ENCODE data around the gene KLHL21. TPM values are rescaled to one million over a fixed set of nuclear protein-coding genes. Genes with fewer than 3 reads are reported as not detected.

KLHL21 gene
- total and polyA plus RNA-seq, 10 of the 15 experiments (the other 5 are each of a cell fraction or from before 2014, with no cell fraction given): 0.76 to 12.2 (median 5.2) TPM

GRCh38 chr1:6603238-6603914 lies 707 bp upstream of the KLHL21 start (continued):
- 0 out of 2 replicates have a peak, but pooled peaks have one; percentile 2 for TF ChIP-seq SMARCA5 (IDR thresholded peaks at IDR 0.05)
- TF ChIP-seq ZBED1 (IDR thresholded peaks at IDR 0.05; ENCODE audit: borderline replicate concordance): no peak
- no peak for TF ChIP-seq CEBPB (IDR thresholded peaks at IDR 0.05; ENCODE audit: borderline replicate concordance in 1 of 2, low read depth in 2 of 2, low read length in 2 of 2)
- TF ChIP-seq POLR2AphosphoS5 (IDR thresholded peaks at IDR 0.05; ENCODE audit: low read length): 0 out of 2 replicates have a peak, but pooled peaks have one; percentile 46
- TF ChIP-seq SREBF2 (IDR thresholded peaks at IDR 0.05; ENCODE audit: low read length): no peak
- TF ChIP-seq HDGF (IDR thresholded peaks at IDR 0.05): no peak
- TF ChIP-seq BRCA1 (IDR thresholded peaks at IDR 0.05; ENCODE audit: low read depth, low read length): no peak
- TF ChIP-seq, protein P1, sequence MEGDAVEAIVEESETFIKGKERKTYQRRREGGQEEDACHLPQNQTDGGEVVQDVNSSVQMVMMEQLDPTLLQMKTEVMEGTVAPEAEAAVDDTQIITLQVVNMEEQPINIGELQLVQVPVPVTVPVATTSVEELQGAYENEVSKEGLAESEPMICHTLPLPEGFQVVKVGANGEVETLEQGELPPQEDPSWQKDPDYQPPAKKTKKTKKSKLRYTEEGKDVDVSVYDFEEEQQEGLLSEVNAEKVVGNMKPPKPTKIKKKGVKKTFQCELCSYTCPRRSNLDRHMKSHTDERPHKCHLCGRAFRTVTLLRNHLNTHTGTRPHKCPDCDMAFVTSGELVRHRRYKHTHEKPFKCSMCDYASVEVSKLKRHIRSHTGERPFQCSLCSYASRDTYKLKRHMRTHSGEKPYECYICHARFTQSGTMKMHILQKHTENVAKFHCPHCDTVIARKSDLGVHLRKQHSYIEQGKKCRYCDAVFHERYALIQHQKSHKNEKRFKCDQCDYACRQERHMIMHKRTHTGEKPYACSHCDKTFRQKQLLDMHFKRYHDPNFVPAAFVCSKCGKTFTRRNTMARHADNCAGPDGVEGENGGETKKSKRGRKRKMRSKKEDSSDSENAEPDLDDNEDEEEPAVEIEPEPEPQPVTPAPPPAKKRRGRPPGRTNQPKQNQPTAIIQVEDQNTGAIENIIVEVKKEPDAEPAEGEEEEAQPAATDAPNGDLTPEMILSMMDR (IDR thresholded peaks at IDR 0.05 in 2 of 3, conservative IDR thresholded peaks at IDR 0.05 in 1 of 3; ENCODE audit: control insufficient read depth in 2 of 3, extremely low read depth in 1 of 3, insufficient read depth in 1 of 3, low read depth in 3 of 3, low read length in 3 of 3): no peak
- no peak for TF ChIP-seq IRF3 (IDR thresholded peaks at IDR 0.05)
- no peak for TF ChIP-seq NR2C2 (IDR thresholded peaks at IDR 0.05; ENCODE audit: borderline replicate concordance, control insufficient read depth, insufficient read length, low read depth)
- TF ChIP-seq SUZ12 (IDR thresholded peaks at IDR 0.05; ENCODE audit: unreplicated experiment): no peak
- TF ChIP-seq IKZF2 (IDR thresholded peaks at IDR 0.05): no peak
- TF ChIP-seq ZNF207 (IDR thresholded peaks at IDR 0.05; ENCODE audit: borderline replicate concordance): 0 out of 2 replicates have a peak, but pooled peaks have one; percentile 48
- TF ChIP-seq SIX5 (IDR thresholded peaks at IDR 0.05; ENCODE audit: low read depth, low read length, severe bottlenecking): no peak
- no peak for TF ChIP-seq JUNB (IDR thresholded peaks at IDR 0.05)
- peak; percentile 36; the same call in 1 of the 2 replicates for TF ChIP-seq POLR2A (IDR thresholded peaks at IDR 0.05; ENCODE audit: low read depth, low read length)
- no peak for TF ChIP-seq WRNIP1 (IDR thresholded peaks at IDR 0.05; ENCODE audit: borderline replicate concordance, low read depth, low read length)
- no peak for TF ChIP-seq EED (IDR thresholded peaks at IDR 0.05; ENCODE audit: low read depth)
- TF ChIP-seq, protein P2, sequence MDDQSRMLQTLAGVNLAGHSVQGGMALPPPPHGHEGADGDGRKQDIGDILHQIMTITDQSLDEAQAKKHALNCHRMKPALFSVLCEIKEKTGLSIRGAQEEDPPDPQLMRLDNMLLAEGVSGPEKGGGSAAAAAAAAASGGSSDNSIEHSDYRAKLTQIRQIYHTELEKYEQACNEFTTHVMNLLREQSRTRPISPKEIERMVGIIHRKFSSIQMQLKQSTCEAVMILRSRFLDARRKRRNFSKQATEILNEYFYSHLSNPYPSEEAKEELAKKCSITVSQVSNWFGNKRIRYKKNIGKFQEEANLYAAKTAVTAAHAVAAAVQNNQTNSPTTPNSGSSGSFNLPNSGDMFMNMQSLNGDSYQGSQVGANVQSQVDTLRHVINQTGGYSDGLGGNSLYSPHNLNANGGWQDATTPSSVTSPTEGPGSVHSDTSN (IDR thresholded peaks at IDR 0.05; ENCODE audit: insufficient replicate concordance, low read depth, low read length): no peak
- TF ChIP-seq, protein P3, sequence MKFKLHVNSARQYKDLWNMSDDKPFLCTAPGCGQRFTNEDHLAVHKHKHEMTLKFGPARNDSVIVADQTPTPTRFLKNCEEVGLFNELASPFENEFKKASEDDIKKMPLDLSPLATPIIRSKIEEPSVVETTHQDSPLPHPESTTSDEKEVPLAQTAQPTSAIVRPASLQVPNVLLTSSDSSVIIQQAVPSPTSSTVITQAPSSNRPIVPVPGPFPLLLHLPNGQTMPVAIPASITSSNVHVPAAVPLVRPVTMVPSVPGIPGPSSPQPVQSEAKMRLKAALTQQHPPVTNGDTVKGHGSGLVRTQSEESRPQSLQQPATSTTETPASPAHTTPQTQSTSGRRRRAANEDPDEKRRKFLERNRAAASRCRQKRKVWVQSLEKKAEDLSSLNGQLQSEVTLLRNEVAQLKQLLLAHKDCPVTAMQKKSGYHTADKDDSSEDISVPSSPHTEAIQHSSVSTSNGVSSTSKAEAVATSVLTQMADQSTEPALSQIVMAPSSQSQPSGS (IDR thresholded peaks at IDR 0.05; ENCODE audit: low read length): no peak
- TF ChIP-seq EGR1 (IDR thresholded peaks at IDR 0.05; ENCODE audit: borderline replicate concordance in 1 of 2, low read depth in 2 of 2, low read length in 2 of 2): no peak
- no peak for TF ChIP-seq PAX8 (IDR thresholded peaks at IDR 0.05)
- TF ChIP-seq RELA (IDR thresholded peaks at IDR 0.05; ENCODE audit: borderline replicate concordance, partially characterized antibody): no peak
- TF ChIP-seq KLF5 (IDR thresholded peaks at IDR 0.05; ENCODE audit: partially characterized antibody): no peak
- TF ChIP-seq ZSCAN29 (IDR thresholded peaks at IDR 0.05): no peak
- TF ChIP-seq ZNF274 (IDR thresholded peaks at IDR 0.05; ENCODE audit: insufficient read depth, insufficient read length): no peak
- no peak for TF ChIP-seq NFYA (IDR thresholded peaks at IDR 0.05; ENCODE audit: borderline replicate concordance, low read depth, low read length)
- TF ChIP-seq ASH2L (IDR thresholded peaks at IDR 0.05; ENCODE audit: borderline replicate concordance, low read depth): no peak; the same call in 1 of the 2 replicates

Data from GM12878 (cell line).